ENCODE measurements around the gene TARS1. TPM values are rescaled to one million over a fixed set of nuclear protein-coding genes. Genes with fewer than 3 reads are reported as not detected.
A peak's percentile ranks its signal among the peaks of the same experiment; 100 is the strongest.

The TARS1 gene
- total and polyA plus RNA-seq, 4 donors, result 42.2 to 76.6 (median 71.6) TPM

- ATAC-seq (ENCODE audit: low FRiP score) (no peak), DNase-seq (no peak)
- Histone ChIP-seq H3K9me3 (ENCODE audit: control insufficient read depth, low read length) (no peaks in the 10 kb centered on the region), H3K4me3 (ENCODE audit: low read length in 2 of 2) (no peak overlapping the region), H3K4me1 (ENCODE audit: control insufficient read depth in 1 of 2, insufficient read depth in 2 of 2, low read length in 2 of 2) (no peaks in the 10 kb centered on the region), H3K36me3 (ENCODE audit: control insufficient read depth in 1 of 2, insufficient read depth in 2 of 2, low read length in 1 of 2) (no peaks in the 10 kb centered on the region), H3K27me3 (ENCODE audit: control insufficient read depth in 1 of 2, insufficient read depth in 2 of 2, low read length in 1 of 2) (no peaks in the 10 kb centered on the region), H3K27ac (ENCODE audit: low read depth in 1 of 2, low read length in 2 of 2) (no peak overlapping the region)
- 95 to 99% methylated on average over 1 of the region's 1 CpG for whole genome bisulfite sequencing, 2 donors
- intact Hi-C loops (cut with DNase I), result loop anchor here in 1 of 2 donors (10.0 kb wide), 1 partner anchor 107 kb away; no protein-coding TSS in a partner anchor
Observed at GRCh38 chr5:33411498-33411897, 29.3 kb upstream of the TARS1 start.

- WGBS, 2 donors, result 94 to 97% methylated on average over 4 of the region's 4 CpGs
- Histone ChIP-seq H3K9me3 (ENCODE audit: control insufficient read depth, low read length) (no peaks in the 10 kb centered on the region), H3K4me3 (ENCODE audit: low read length in 2 of 2) (no peak overlapping the region), H3K4me1 (ENCODE audit: control insufficient read depth in 1 of 2, insufficient read depth in 2 of 2, low read length in 2 of 2) (no peaks in the 10 kb centered on the region), H3K36me3 (ENCODE audit: control insufficient read depth in 1 of 2, insufficient read depth in 2 of 2, low read length in 1 of 2) (no peaks in the 10 kb centered on the region), H3K27me3 (ENCODE audit: control insufficient read depth in 1 of 2, insufficient read depth in 2 of 2, low read length in 1 of 2) (no peaks in the 10 kb centered on the region), H3K27ac (ENCODE audit: low read depth in 1 of 2, low read length in 2 of 2) (no peak overlapping the region)
- DNase-seq (no peak), ATAC-seq (ENCODE audit: low FRiP score) (no peak)
- intact Hi-C loops (cut with DNase I), result loop anchor here in 1 of 2 donors (10.0 kb wide), 1 partner anchor 111 kb away; no protein-coding TSS in a partner anchor
Observed at GRCh38 chr5:33415811-33416354, 24.9 kb upstream of the TARS1 start.

GRCh38 chr5:33417632-33418031 lies 23.1 kb upstream of the TARS1 start:
- intact Hi-C loops (cut with DNase I), result loop anchor here in 1 of 2 donors (10.0 kb wide), 1 partner anchor 113 kb away; no protein-coding TSS in a partner anchor
- no peak for DNase-seq
- no peak for ATAC-seq (ENCODE audit: low FRiP score)
- Histone ChIP-seq H3K4me3 (ENCODE audit: low read length in 2 of 2) (no peak overlapping the region), H3K4me1 (ENCODE audit: control insufficient read depth in 1 of 2, insufficient read depth in 2 of 2, low read length in 2 of 2) (no peaks in the 10 kb centered on the region), H3K36me3 (ENCODE audit: control insufficient read depth in 1 of 2, insufficient read depth in 2 of 2, low read length in 1 of 2) (no peaks in the 10 kb centered on the region), H3K27ac (ENCODE audit: low read depth in 1 of 2, low read length in 2 of 2) (no peak overlapping the region), H3K27me3 (ENCODE audit: control insufficient read depth in 1 of 2, insufficient read depth in 2 of 2, low read length in 1 of 2) (no peaks in the 10 kb centered on the region), H3K9me3 (ENCODE audit: control insufficient read depth, low read length) (no peaks in the 10 kb centered on the region)

DNA sequence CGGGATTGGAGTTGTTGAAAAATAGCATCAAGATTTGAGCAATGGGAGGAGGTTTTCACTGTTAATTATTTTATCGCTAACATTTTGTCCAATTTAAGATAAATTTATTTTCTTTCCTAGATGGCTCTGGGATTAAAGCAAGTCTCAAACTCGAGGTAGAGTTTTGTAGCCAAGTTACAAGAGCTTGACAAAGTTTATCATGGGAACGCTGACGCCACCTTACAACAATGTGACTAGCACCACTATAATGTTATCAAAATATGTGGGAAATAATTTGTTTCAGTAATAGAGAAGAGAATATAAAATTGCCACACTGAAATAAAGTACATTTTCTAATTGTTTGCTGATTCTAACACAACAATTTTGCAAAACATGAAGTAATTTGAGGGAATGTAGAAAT lies 19.8 kb upstream of the TARS1 start:
- DNase-seq (no peak), ATAC-seq (ENCODE audit: low FRiP score) (no peak)
- Histone ChIP-seq H3K4me3 (ENCODE audit: low read length in 2 of 2) (no peak overlapping the region), H3K36me3 (ENCODE audit: control insufficient read depth in 1 of 2, insufficient read depth in 2 of 2, low read length in 1 of 2) (no peaks in the 10 kb centered on the region), H3K4me1 (ENCODE audit: control insufficient read depth in 1 of 2, insufficient read depth in 2 of 2, low read length in 2 of 2) (no peaks in the 10 kb centered on the region), H3K27me3 (ENCODE audit: control insufficient read depth in 1 of 2, insufficient read depth in 2 of 2, low read length in 1 of 2) (no peaks in the 10 kb centered on the region), H3K27ac (ENCODE audit: low read depth in 1 of 2, low read length in 2 of 2) (no peak overlapping the region), H3K9me3 (ENCODE audit: control insufficient read depth, low read length) (no peaks in the 10 kb centered on the region)
- intact Hi-C loops (cut with DNase I), result loop anchor here (5.0 to 10.0 kb wide), 4 partner anchors 106 to 714 kb away; partner anchors contain the start of gene NPR3 (in 1 of the 2)
- 32 to 60% methylated on average over 5 of the region's 5 CpGs for whole genome bisulfite sequencing, 2 donors

- no peak overlapping the region for H3K4me3 ChIP-seq (ENCODE audit: low read length in 2 of 2)
- H3K9me3 ChIP-seq (ENCODE audit: control insufficient read depth, low read length), result no peaks in the 10 kb centered on the region
- DNase-seq (no peak), ATAC-seq (ENCODE audit: low FRiP score) (no peak)
- intact Hi-C loops (cut with DNase I), result loop anchor here (2.0 to 10.0 kb wide), 5 partner anchors 107 to 715 kb away; partner anchors contain the start of gene NPR3 (in 1 of the 2)
- no peaks in the 10 kb centered on the region for H3K36me3 ChIP-seq (ENCODE audit: control insufficient read depth in 1 of 2, insufficient read depth in 2 of 2, low read length in 1 of 2)
- H3K27ac ChIP-seq (ENCODE audit: low read depth in 1 of 2, low read length in 2 of 2), result no peak overlapping the region
- H3K27me3 ChIP-seq (ENCODE audit: control insufficient read depth in 1 of 2, insufficient read depth in 2 of 2, low read length in 1 of 2), result no peaks in the 10 kb centered on the region
- 87 to 90% methylated on average over 2 of the region's 2 CpGs for WGBS, 2 donors
- H3K4me1 ChIP-seq (ENCODE audit: control insufficient read depth in 1 of 2, insufficient read depth in 2 of 2, low read length in 2 of 2), result no peaks in the 10 kb centered on the region
Observed at GRCh38 chr5:33422191-33422590, 18.6 kb upstream of the TARS1 start.

- peak; percentile 60 for ATAC-seq (ENCODE audit: low FRiP score)
Observed at GRCh38 chr5:33423018-33423630, 17.6 kb upstream of the TARS1 start.

GRCh38 chr5:33425314-33425713 lies 15.5 kb upstream of the TARS1 start:
- intact Hi-C loops (cut with DNase I), result loop anchor here in 1 of 2 donors (10.0 kb wide), 2 partner anchors 111 to 511 kb away; no protein-coding TSS in a partner anchor
- DNase-seq, result no peak
- Histone ChIP-seq H3K27me3 (ENCODE audit: control insufficient read depth in 1 of 2, insufficient read depth in 2 of 2, low read length in 1 of 2) (no peaks in the 10 kb centered on the region), H3K36me3 (ENCODE audit: control insufficient read depth in 1 of 2, insufficient read depth in 2 of 2, low read length in 1 of 2) (no peaks in the 10 kb centered on the region), H3K9me3 (ENCODE audit: control insufficient read depth, low read length) (no peaks in the 10 kb centered on the region), H3K4me1 (ENCODE audit: control insufficient read depth in 1 of 2, insufficient read depth in 2 of 2, low read length in 2 of 2) (no peaks in the 10 kb centered on the region), H3K27ac (ENCODE audit: low read depth in 1 of 2, low read length in 2 of 2) (no peak overlapping the region), H3K4me3 (ENCODE audit: low read length in 2 of 2) (no peak overlapping the region)
- 53 to 56% methylated on average over 2 of the region's 2 CpGs for WGBS, 2 donors
- no peak for ATAC-seq (ENCODE audit: low FRiP score)

More at GRCh38 chr5:33423018-33423630, 17.6 kb upstream of the TARS1 start:
- intact Hi-C loops (cut with DNase I), result loop anchor here (2.0 to 10.0 kb wide), 5 partner anchors 108 to 716 kb away; partner anchors contain the start of gene NPR3 (in 1 of the 2)
- no peak for DNase-seq
- Histone ChIP-seq H3K4me3 (ENCODE audit: low read length in 2 of 2) (no peak overlapping the region), H3K27me3 (ENCODE audit: control insufficient read depth in 1 of 2, insufficient read depth in 2 of 2, low read length in 1 of 2) (no peaks in the 10 kb centered on the region), H3K36me3 (ENCODE audit: control insufficient read depth in 1 of 2, insufficient read depth in 2 of 2, low read length in 1 of 2) (no peaks in the 10 kb centered on the region), H3K4me1 (ENCODE audit: control insufficient read depth in 1 of 2, insufficient read depth in 2 of 2, low read length in 2 of 2) (no peaks in the 10 kb centered on the region), H3K27ac (ENCODE audit: low read depth in 1 of 2, low read length in 2 of 2) (no peak overlapping the region), H3K9me3 (ENCODE audit: control insufficient read depth, low read length) (no peaks in the 10 kb centered on the region)
- 5% methylated on average over 3 of the region's 3 CpGs for WGBS, 2 donors

DNA sequence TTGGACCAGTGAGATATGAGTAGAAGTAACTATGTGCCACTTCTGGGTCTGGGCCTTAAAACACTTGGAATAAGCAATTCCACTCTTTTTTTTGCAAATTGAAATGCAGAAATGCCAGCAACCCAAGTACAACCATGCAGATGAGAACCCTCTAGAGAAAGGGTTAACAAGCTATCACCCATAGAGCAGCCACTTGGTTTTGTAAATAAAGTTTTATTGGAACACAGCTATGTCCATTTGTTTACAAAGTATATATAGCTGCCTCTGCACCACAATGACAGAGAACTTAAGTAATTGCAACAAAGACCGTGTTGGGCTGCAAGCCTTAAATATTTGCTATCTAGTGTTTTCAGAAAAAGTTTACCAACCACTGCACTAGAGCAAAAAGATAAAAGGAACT lies 9.8 kb upstream of the TARS1 start:
- intact Hi-C loops (cut with DNase I), result loop anchor here in 1 of 2 donors (10.0 kb wide), 1 partner anchor 504 kb away; the partner anchor contains the start of gene RXFP3
- H3K27me3 ChIP-seq (ENCODE audit: control insufficient read depth in 1 of 2, insufficient read depth in 2 of 2, low read length in 1 of 2), result no peaks in the 10 kb centered on the region
- no peak overlapping the region for H3K4me3 ChIP-seq (ENCODE audit: low read length in 2 of 2)
- no peak overlapping the region for H3K27ac ChIP-seq (ENCODE audit: low read depth in 1 of 2, low read length in 2 of 2)
- 77 to 89% methylated on average over 1 of the region's 1 CpG for WGBS, 2 donors
- H3K9me3 ChIP-seq (ENCODE audit: control insufficient read depth, low read length), result no peaks in the 10 kb centered on the region
- H3K4me1 ChIP-seq (ENCODE audit: control insufficient read depth in 1 of 2, insufficient read depth in 2 of 2, low read length in 2 of 2), result no peaks in the 10 kb centered on the region
- no peaks in the 10 kb centered on the region for H3K36me3 ChIP-seq (ENCODE audit: control insufficient read depth in 1 of 2, insufficient read depth in 2 of 2, low read length in 1 of 2)
- DNase-seq (no peak), ATAC-seq (ENCODE audit: low FRiP score) (no peak)

DNA sequence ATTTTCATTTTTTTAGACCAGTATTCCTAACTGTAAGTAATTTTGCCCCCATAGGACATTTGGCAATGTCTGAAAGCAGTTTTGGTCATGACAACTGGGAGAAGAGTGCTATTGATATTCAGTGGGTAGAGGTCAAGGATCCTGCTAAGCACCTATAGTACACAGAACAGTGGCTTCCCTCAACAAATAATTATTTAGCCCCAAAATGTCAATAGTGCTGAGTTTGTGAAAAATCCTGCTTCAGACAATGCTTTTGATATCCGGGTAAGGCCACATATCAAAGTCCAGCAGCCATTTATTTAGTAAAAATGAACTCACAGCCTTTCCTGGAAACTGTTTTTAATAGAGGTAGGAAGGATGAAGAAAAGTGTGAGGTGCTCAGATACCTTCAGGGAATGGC lies 8.1 kb upstream of the TARS1 start:
- 87 to 92% methylated on average over 1 of the region's 1 CpG for WGBS, 2 donors
- Histone ChIP-seq H3K27ac (ENCODE audit: low read depth in 1 of 2, low read length in 2 of 2) (no peak overlapping the region), H3K4me3 (ENCODE audit: low read length in 2 of 2) (no peak overlapping the region), H3K36me3 (ENCODE audit: control insufficient read depth in 1 of 2, insufficient read depth in 2 of 2, low read length in 1 of 2) (no peaks in the 10 kb centered on the region), H3K9me3 (ENCODE audit: control insufficient read depth, low read length) (no peaks in the 10 kb centered on the region), H3K4me1 (ENCODE audit: control insufficient read depth in 1 of 2, insufficient read depth in 2 of 2, low read length in 2 of 2) (no peaks in the 10 kb centered on the region), H3K27me3 (ENCODE audit: control insufficient read depth in 1 of 2, insufficient read depth in 2 of 2, low read length in 1 of 2) (no peaks in the 10 kb centered on the region)
- DNase-seq (no peak), ATAC-seq (ENCODE audit: low FRiP score) (no peak)
- intact Hi-C loops (cut with DNase I), result loop anchor here in 1 of 2 donors (10.0 kb wide), 1 partner anchor 502 kb away; the partner anchor contains the start of gene RXFP3
